ENCODE measurements around the gene CXCL16. TPM values are rescaled to one million over a fixed set of nuclear protein-coding genes. Genes with fewer than 3 reads are reported as not detected.

CXCL16 gene
- total and polyA plus RNA-seq, 2 of the 13 experiments (the other 11 are each of a cell fraction or from before 2014, with no cell fraction given), result 9.4 to 101 TPM

DNA sequence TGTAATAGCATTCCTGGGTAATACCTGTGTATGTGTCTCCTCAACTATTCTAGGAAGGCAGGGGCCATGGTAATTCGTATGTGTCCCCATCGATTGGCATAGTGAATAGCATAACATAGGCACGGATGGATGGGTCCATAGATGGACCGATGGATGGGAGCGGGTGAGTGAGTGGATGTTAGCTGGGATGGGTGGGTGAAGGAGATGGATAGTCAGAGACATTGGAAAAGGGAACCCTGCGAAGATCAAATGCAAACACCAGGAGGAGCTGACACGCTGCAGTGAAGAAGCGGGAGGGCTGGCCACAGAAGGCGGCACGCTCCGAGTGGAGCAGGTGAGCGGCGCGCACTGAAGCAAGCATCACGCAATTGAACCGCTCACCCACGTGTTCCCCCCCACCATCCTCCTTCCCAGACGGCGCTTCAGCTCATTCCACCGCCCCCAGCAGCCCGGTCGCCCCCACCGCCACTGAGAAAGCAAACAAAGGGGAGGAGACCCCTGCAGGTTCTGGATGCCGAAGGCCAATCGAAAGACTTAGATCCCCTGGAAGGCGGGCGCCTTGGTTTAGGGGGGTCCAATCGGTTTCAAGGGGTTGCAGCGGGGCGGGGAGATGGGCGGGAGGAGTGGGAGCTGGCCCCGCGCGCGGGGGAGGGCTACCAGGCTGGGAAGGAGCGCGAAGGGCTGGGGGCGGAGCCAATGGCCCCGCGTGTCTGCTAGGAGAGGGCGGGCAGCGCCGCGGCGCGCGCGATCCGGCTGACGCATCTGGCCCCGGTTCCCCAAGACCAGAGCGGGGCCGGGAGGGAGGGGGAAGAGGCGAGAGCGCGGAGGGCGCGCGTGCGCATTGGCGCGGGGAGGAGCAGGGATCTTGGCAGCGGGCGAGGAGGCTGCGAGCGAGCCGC lies 29.7 kb downstream of the CXCL16 start, which contains the start of gene ARRB2 (continued):
- TF ChIP-seq, protein P1, sequence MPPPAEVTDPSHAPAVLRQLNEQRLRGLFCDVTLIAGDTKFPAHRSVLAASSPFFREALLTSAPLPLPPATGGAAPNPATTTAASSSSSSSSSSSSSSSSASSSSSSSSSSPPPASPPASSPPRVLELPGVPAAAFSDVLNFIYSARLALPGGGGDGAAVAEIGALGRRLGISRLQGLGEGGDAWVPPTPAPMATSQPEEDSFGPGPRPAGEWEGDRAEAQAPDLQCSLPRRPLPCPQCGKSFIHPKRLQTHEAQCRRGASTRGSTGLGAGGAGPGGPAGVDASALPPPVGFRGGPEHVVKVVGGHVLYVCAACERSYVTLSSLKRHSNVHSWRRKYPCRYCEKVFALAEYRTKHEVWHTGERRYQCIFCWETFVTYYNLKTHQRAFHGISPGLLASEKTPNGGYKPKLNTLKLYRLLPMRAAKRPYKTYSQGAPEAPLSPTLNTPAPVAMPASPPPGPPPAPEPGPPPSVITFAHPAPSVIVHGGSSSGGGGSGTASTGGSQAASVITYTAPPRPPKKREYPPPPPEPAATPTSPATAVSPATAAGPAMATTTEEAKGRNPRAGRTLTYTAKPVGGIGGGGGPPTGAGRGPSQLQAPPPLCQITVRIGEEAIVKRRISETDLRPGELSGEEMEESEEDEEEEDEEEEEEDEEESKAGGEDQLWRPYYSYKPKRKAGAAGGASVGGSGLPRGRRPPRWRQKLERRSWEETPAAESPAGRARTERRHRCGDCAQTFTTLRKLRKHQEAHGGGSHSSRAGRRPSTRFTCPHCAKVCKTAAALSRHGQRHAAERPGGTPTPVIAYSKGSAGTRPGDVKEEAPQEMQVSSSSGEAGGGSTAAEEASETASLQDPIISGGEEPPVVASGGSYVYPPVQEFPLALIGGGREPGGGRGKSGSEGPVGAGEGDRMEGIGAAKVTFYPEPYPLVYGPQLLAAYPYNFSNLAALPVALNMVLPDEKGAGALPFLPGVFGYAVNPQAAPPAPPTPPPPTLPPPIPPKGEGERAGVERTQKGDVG (CRISPR knock-in tag; IDR thresholded peaks at IDR 0.05; ENCODE audit: borderline replicate concordance), result no peak
- TF ChIP-seq ZNF552 (CRISPR knock-in tag; IDR thresholded peaks at IDR 0.05; ENCODE audit: borderline replicate concordance) (no peak), RXRA (CRISPR knock-in tag; IDR thresholded peaks at IDR 0.05) (0 out of 2 replicates have a peak, but pooled peaks have one; percentile 6), TBL1XR1 (IDR thresholded peaks at IDR 0.05; ENCODE audit: borderline replicate concordance, low read length, partially characterized antibody) (no peak), MIXL1 (CRISPR knock-in tag; IDR thresholded peaks at IDR 0.05) (0 out of 2 replicates have a peak, but pooled peaks have one; percentile 19), ZNF263 (CRISPR knock-in tag; IDR thresholded peaks at IDR 0.05) (no peak; the same call in 1 of the 2 replicates), NR2F1 (CRISPR knock-in tag; IDR thresholded peaks at IDR 0.05) (0 out of 4 replicates have a peak, but pooled peaks of 1 of the 2 experiments have one; percentile 23), ZNF569 (CRISPR knock-in tag; IDR thresholded peaks at IDR 0.05; ENCODE audit: borderline replicate concordance) (no peak), RBAK (CRISPR knock-in tag; IDR thresholded peaks at IDR 0.05) (no peak), ZNF354B (CRISPR knock-in tag; IDR thresholded peaks at IDR 0.05) (no peak), NRL (CRISPR knock-in tag; IDR thresholded peaks at IDR 0.05; ENCODE audit: borderline replicate concordance) (no peak; the same call in 1 of the 2 replicates), TBP (CRISPR knock-in tag; IDR thresholded peaks at IDR 0.05) (no peak), ZNF562 (CRISPR knock-in tag; IDR thresholded peaks at IDR 0.05; ENCODE audit: borderline replicate concordance) (no peak), HDAC6 (IDR thresholded peaks at IDR 0.05; ENCODE audit: low read depth, low read length) (no peak)
- TF ChIP-seq, protein P2, sequence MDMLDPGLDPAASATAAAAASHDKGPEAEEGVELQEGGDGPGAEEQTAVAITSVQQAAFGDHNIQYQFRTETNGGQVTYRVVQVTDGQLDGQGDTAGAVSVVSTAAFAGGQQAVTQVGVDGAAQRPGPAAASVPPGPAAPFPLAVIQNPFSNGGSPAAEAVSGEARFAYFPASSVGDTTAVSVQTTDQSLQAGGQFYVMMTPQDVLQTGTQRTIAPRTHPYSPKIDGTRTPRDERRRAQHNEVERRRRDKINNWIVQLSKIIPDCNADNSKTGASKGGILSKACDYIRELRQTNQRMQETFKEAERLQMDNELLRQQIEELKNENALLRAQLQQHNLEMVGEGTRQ (IDR thresholded peaks at IDR 0.05; ENCODE audit: low read depth, low read length), result no peak
- TF ChIP-seq, protein P2 (CRISPR knock-in tag; IDR thresholded peaks at IDR 0.05; ENCODE audit: borderline replicate concordance), result peak; percentile 17; the same call in 1 of the 2 replicates
- TF ChIP-seq, protein P3, sequence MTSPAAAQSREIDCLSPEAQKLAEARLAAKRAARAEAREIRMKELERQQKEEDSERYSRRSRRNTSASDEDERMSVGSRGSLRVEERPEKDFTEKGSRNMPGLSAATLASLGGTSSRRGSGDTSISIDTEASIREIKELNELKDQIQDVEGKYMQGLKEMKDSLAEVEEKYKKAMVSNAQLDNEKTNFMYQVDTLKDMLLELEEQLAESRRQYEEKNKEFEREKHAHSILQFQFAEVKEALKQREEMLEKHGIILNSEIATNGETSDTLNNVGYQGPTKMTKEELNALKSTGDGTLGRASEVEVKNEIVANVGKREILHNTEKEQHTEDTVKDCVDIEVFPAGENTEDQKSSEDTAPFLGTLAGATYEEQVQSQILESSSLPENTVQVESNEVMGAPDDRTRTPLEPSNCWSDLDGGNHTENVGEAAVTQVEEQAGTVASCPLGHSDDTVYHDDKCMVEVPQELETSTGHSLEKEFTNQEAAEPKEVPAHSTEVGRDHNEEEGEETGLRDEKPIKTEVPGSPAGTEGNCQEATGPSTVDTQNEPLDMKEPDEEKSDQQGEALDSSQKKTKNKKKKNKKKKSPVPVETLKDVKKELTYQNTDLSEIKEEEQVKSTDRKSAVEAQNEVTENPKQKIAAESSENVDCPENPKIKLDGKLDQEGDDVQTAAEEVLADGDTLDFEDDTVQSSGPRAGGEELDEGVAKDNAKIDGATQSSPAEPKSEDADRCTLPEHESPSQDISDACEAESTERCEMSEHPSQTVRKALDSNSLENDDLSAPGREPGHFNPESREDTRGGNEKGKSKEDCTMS (CRISPR knock-in tag; conservative IDR thresholded peaks at IDR 0.05), result 0 out of 2 replicates have a peak, but pooled peaks have one; percentile 52
- TF ChIP-seq, protein P4, sequence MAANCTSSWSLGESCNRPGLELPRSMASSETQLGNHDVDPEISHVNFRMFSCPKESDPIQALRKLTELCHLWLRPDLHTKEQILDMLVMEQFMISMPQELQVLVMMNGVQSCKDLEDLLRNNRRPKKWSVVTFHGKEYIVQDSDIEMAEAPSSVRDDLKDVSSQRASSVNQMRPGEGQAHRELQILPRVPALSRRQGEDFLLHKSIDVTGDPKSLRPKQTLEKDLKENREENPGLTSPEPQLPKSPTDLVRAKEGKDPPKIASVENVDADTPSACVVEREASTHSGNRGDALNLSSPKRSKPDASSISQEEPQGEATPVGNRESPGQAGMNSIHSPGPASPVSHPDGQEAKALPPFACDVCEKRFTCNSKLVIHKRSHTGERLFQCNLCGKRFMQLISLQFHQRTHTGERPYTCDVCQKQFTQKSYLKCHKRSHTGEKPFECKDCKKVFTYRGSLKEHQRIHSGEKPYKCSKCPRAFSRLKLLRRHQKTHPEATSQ (CRISPR knock-in tag; IDR thresholded peaks at IDR 0.05; ENCODE audit: borderline replicate concordance), result no peak

All from HepG2 (cell line).